A673 (cell line): ENCODE data around the gene SPATA31C1. TPM values are rescaled to one million over a fixed set of nuclear protein-coding genes. Genes with fewer than 3 reads are reported as not detected.

ENCODE experiments used
- BruUV-seq: library from RNA; stranded (reverse); fragments of 400-500 nt; replicated peaks from 2 replicates; lab custom pipeline; 2021; lab: Mats Ljungman, UMichigan
- CTCF ChIA-PET: fragments of 300-600 bp; sonication (Branson Sonifier 250); formaldehyde crosslinking; loops from one replicate; lab custom pipeline; 2022; ENCODE audit warnings: antibody characterized with exemption; lab: Charles Lee
- POLR2A ChIA-PET: fragments of 300-600 bp; sonication (Branson Sonifier 250); formaldehyde crosslinking; loops from one replicate; lab custom pipeline; 2022; ENCODE audit warnings: antibody characterized with exemption; ENCODE audit not compliant: low non-redundant PET; lab: Charles Lee
- DNase-seq: peaks from one replicate; pipeline ENCODE4 v3.0.0-alpha.2; 2015; ENCODE audit warnings: low spot score
- H3K27ac ChIP-seq: fragments of 200-600 bp; sonication (generic); 2 replicates; pipeline ENCODE4 v1.5.1; 2016; ENCODE audit warnings: mixed run types, low read depth, mild to moderate bottlenecking, mixed read lengths, antibody characterized with exemption, low read length; ENCODE audit not compliant: poor library complexity, severe bottlenecking
- H3K27me3 ChIP-seq: fragments of 200-600 bp; sonication (generic); replicated peaks from 2 replicates; pipeline ENCODE4 v1.6.1; 2017; ENCODE audit warnings: mixed run types, low read depth, mild to moderate bottlenecking, mixed read lengths, antibody characterized with exemption, low read length; ENCODE audit not compliant: insufficient read depth, poor library complexity
- H3K36me3 ChIP-seq: fragments of 200-600 bp; sonication (generic); 2 replicates; pipeline ENCODE4 v1.6.1; 2016; ENCODE audit warnings: mixed run types, mild to moderate bottlenecking, mixed read lengths, antibody characterized with exemption, low read length; ENCODE audit not compliant: insufficient read depth, poor library complexity, severe bottlenecking
- H3K4me1 ChIP-seq: fragments of 200-600 bp; sonication (generic); 2 replicates; pipeline ENCODE4 v1.6.1; 2017; ENCODE audit warnings: mixed run types, mild to moderate bottlenecking, mixed read lengths, antibody characterized with exemption, low read length; ENCODE audit not compliant: insufficient read depth, poor library complexity, severe bottlenecking
- H3K4me3 ChIP-seq: fragments of 200-600 bp; sonication (generic); 2 replicates; pipeline ENCODE4 v1.5.1; 2016; ENCODE audit warnings: low read depth, mixed run types, mild to moderate bottlenecking, mixed read lengths, low read length; ENCODE audit not compliant: poor library complexity, severe bottlenecking
- H3K9me3 ChIP-seq: fragments of 200-600 bp; sonication (generic); 2 replicates; pipeline ENCODE4 v1.6.1; 2016; ENCODE audit warnings: mixed run types, low read depth, mild to moderate bottlenecking, mixed read lengths, antibody characterized with exemption, low read length; ENCODE audit not compliant: poor library complexity, severe bottlenecking
- EZH2 ChIP-seq: fragments of 200-600 bp; sonication (generic); IDR thresholded peaks from 2 replicates; pipeline ENCODE4 v1.6.1; 2017; ENCODE audit warnings: borderline replicate concordance, low read depth, mild to moderate bottlenecking, mixed read lengths, antibody characterized with exemption, low read length; ENCODE audit not compliant: poor library complexity, severe bottlenecking
- intact Hi-C: fragments of 100-400 bp; cut with micrococcal nuclease; formaldehyde crosslinking; loops from one replicate; pipeline ENCODE4 v1.10.0; 2022; ENCODE audit not compliant: unreplicated experiment
- total RNA-seq: library from RNA; stranded (reverse); gene quantifications from 2 replicates; pipeline ENCODE4 v1.2.3, GENCODE V29; 2021
- TF ChIP-seq, protein P1 (sequence below): fragments of 300-800, 200-600 bp; sonication (generic); conservative IDR thresholded peaks from 2 replicates; pipeline ENCODE4 v1.5.1; 2017; ENCODE audit warnings: low read depth, mild to moderate bottlenecking, antibody characterized with exemption, low read length, moderate library complexity, mixed read lengths

The SPATA31C1 gene
- total RNA-seq, 1 experiment from 2014 or later, result not detected

DNA sequence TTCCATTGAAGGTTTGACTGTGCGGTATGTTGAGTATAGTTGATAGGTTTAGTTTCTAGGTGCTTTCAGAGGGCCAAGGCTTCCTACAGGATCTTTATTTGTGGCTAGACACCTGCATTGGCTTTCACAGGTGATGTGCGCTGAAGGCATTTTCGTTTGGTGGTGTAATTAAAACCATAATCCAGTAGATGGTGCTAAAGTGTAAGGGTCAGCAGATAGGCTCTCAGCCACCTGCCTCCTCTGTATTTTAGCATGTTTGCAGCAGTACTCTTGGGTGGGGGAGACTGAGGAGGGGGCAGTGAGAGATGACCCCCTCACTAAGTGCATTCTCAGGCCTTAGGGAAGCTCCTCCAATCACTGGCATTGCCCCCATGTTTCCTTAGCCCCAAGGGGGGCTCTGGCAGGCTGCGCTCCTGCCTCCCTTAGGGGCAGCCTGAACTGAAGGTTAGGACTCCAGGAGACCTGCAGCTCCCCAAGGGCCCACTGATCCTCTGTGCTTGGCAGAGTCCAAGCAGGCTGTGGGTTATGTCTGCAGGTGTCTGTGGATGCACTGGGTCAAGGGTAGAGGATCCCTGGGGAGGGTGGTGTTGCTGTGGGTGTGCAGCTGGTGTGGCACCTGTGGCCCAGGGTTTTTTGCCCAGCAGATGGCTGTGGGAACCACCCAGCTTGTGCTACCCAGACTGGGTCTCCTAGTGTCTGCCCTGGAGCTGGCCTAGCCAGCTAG is 33.2 kb downstream of the SPATA31C1 start:
- Histone ChIP-seq H3K27me3 (no peaks in the 10 kb centered on the region), H3K36me3 (no peaks in the 10 kb centered on the region), H3K4me3 (no peak overlapping the region), H3K4me1 (no peaks in the 10 kb centered on the region), H3K9me3 (peaks cover 4% of the 10 kb centered on the region), H3K27ac (no peak overlapping the region)
- TF ChIP-seq, protein P1, sequence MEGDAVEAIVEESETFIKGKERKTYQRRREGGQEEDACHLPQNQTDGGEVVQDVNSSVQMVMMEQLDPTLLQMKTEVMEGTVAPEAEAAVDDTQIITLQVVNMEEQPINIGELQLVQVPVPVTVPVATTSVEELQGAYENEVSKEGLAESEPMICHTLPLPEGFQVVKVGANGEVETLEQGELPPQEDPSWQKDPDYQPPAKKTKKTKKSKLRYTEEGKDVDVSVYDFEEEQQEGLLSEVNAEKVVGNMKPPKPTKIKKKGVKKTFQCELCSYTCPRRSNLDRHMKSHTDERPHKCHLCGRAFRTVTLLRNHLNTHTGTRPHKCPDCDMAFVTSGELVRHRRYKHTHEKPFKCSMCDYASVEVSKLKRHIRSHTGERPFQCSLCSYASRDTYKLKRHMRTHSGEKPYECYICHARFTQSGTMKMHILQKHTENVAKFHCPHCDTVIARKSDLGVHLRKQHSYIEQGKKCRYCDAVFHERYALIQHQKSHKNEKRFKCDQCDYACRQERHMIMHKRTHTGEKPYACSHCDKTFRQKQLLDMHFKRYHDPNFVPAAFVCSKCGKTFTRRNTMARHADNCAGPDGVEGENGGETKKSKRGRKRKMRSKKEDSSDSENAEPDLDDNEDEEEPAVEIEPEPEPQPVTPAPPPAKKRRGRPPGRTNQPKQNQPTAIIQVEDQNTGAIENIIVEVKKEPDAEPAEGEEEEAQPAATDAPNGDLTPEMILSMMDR, result peak; percentile 68
- no peak for TF ChIP-seq EZH2
- BruUV-seq, result no TSS peak
- DNase-seq, result peak; percentile 63
- POLR2A ChIA-PET, result no interaction called here
- intact Hi-C loops, result loop anchor here (5.0 to 10.0 kb wide), 3 partner anchors 91 to 1051 kb away; no protein-coding TSS in a partner anchor
- CTCF ChIA-PET, result no interaction called here

DNA sequence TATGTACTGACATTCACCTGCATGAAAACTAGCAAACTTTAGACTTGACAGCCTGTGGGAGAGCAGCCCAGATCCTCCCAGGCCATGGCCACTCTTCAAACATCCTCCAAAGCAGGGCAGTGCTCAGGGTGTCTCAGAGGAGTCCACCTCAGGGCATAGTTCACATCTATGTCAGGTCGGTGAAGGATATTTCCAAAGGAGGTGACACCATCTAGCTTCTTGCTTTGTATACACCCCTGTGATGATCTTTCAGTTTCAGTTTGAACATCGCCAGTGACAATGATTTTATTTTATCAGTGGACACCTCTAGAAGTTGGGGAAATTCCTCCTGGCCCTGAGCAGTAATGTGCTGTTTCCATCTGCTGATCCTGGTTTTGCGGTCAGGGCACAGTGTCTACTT is 36.5 kb downstream of the SPATA31C1 start:
- Histone ChIP-seq H3K36me3 (no peaks in the 10 kb centered on the region), H3K27me3 (no peaks in the 10 kb centered on the region), H3K4me3 (no peak overlapping the region), H3K27ac (no peak overlapping the region), H3K9me3 (peaks cover 4% of the 10 kb centered on the region), H3K4me1 (no peaks in the 10 kb centered on the region)
- intact Hi-C loops, result loop anchor here (5.0 to 10.0 kb wide), 3 partner anchors 88 to 1048 kb away; no protein-coding TSS in a partner anchor
- TF ChIP-seq EZH2, result no peak
- TF ChIP-seq, protein P1, result no peak
- BruUV-seq, result no TSS peak
- POLR2A ChIA-PET, result no interaction called here
- CTCF ChIA-PET, result no interaction called here
- no peak for DNase-seq

DNA sequence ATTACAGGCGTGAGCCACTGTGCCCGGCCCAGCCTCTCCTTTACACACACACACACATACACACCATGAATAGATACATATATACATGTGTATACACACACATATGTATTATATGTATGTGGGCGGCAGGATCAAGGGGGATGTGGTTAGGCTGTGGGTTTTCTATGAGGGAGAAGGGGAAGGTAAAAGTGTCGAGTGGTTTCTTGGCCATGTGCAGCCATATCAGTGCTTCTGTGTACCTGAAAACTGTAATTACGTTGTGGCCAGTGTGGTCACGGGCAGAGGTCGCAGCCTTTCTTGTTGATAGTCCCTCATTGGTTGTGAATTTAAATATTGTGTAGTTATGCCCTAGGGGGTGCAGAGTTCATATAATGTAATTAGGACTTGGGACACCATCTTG is 40.1 kb downstream of the SPATA31C1 start:
- BruUV-seq, result no TSS peak
- CTCF ChIA-PET, result no interaction called here
- Histone ChIP-seq H3K27me3 (no peaks in the 10 kb centered on the region), H3K4me1 (no peaks in the 10 kb centered on the region), H3K36me3 (no peaks in the 10 kb centered on the region), H3K27ac (no peak overlapping the region), H3K9me3 (no peaks in the 10 kb centered on the region), H3K4me3 (no peak overlapping the region)
- TF ChIP-seq EZH2, result no peak
- TF ChIP-seq, protein P1, result no peak
- DNase-seq, result no peak
- POLR2A ChIA-PET, result no interaction called here
- intact Hi-C loops, result loop anchor here (10.0 kb wide), 1 partner anchor 627 kb away; no protein-coding TSS in a partner anchor
